ES-I3 (cell line): ENCODE measurements around the gene WDR18.

ENCODE experiments used
- H3K36me3 ChIP-seq: 2 replicates; pipeline ENCODE4 v1.6.1; 2013; ENCODE audit warnings: mild to moderate bottlenecking, low read length, control low read depth, moderate library complexity; ENCODE audit not compliant: insufficient read depth
- H3K4me1 ChIP-seq: 2 replicates; pipeline ENCODE4 v1.6.1; 2013; ENCODE audit warnings: mild to moderate bottlenecking, control low read depth, low read length; ENCODE audit not compliant: insufficient read depth
- H3K9ac ChIP-seq: 2 replicates; pipeline ENCODE4 v1.6.1; 2013; ENCODE audit warnings: low read depth, mild to moderate bottlenecking, low read length, moderate library complexity
- H3K9me3 ChIP-seq: 2 replicates; pipeline ENCODE4 v1.6.1; 2013; ENCODE audit warnings: mild to moderate bottlenecking, low read length, moderate library complexity; ENCODE audit not compliant: control insufficient read depth, insufficient read depth

WDR18 gene

DNA sequence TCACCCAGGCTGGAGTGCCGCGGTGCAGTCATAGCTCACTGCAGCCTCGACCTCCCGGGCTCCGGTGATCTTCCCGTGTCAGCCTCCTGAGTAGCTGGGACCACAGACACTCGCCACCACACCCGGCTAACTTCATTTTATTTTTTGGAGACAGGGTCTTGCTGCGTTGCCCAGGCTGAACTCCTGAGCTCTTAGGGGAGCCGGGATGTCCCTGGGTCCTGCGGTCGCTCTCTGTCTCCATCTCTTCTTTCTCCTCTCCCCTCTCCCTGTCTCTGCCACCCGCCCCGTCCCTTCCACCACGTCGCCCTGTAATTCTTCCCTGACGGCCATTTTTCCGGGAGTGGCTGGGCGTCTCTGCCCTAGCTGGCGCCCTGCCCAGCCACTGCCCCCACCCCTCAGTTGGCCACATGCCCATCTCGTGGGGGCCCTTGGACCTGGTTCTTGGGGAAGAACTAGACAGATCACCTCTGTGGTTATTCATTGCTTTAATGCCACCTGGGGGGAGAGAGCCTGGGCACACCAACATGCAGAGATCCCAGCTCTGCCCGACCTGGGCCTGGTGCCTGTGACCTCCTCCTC lies 39.4 kb upstream of the WDR18 start:
- no peaks in the 10 kb centered on the region for H3K9me3 ChIP-seq
- no peaks in the 10 kb centered on the region for H3K4me1 ChIP-seq
- no peaks in the 10 kb centered on the region; the same call in 1 of the 2 replicates for H3K36me3 ChIP-seq
- no peak overlapping the region for H3K9ac ChIP-seq

DNA sequence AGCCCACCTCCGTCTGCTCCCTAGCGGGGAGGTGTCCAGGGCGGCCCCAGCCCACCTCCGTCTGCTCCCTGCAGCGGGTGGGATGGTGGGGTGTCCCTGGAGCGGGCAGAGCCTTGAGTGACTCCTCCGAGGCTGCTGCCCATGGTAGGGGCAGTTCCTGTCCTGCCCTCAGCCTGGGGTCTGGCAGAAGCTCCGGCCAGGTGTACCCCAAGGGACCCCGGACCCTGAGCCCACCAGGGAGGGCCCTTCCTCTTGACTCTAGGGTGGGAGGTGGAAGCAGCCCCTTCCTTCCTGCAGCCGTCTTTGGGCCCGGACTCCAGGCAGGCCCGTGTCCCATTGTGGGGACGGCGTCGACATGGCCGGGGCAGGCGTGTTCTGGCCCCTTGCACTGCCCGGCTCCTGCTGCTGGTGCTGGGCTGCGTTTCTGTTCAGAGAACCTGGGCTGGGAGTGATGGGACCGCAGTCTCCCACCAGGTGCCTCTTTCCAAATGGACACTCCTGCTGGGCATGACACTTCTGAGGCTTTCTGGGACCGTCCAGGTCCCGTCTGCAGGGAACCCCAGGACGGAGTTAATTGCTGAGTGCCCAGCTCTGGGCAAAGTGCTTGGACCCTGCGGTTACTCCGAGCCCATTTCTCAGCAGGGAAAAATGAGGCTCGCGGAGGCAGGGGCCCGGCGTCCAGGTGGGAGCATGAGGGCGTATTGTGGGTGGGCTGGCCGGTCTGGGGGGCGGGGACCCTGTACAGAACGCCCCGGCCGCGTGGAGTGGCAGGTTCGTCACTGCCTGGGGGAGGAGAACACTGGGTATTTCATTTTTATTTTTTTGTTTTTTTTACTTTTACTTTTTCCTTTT lies 38.5 kb upstream of the WDR18 start:
- Histone ChIP-seq H3K4me1 (no peaks in the 10 kb centered on the region), H3K36me3 (no peaks in the 10 kb centered on the region; the same call in 1 of the 2 replicates)

DNA sequence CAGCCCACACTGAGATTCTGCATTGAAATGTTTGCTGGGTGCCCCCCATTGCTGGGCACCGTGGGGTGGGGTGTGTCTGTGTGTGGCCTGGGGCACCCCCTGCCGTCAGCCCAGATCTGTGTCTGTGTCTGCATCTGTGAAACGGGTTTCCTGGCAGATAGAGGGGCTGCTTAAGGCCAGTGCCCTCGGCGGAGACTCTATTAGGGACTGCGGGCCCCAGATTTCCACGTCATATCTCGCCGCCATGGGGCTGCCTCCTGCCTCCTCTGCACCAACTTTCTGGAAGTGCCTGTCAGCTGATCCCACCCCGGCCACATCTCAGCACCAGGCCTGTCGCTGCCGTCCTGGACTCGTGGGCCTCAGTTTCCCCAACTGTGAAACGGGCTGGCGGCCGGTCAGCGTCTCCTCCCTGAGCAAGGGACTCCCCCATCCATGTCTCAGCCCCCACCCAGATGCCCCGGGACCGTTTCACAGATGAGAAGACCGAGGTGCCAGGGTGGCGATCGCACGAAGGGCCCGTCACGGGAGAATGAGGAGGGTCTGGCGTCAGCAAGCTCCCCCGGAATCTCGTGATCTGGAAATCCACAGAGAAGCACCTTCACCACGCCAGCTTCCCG lies 36.9 kb upstream of the WDR18 start:
- H3K9ac ChIP-seq, result no peak overlapping the region
- no peaks in the 10 kb centered on the region for H3K9me3 ChIP-seq
- H3K36me3 ChIP-seq, result no peaks in the 10 kb centered on the region; the same call in 1 of the 2 replicates
- H3K4me1 ChIP-seq, result no peaks in the 10 kb centered on the region

More for the DNA sequence above, 38.5 kb upstream of the WDR18 start:
- Histone ChIP-seq H3K9ac (no peak overlapping the region), H3K9me3 (no peaks in the 10 kb centered on the region)

DNA sequence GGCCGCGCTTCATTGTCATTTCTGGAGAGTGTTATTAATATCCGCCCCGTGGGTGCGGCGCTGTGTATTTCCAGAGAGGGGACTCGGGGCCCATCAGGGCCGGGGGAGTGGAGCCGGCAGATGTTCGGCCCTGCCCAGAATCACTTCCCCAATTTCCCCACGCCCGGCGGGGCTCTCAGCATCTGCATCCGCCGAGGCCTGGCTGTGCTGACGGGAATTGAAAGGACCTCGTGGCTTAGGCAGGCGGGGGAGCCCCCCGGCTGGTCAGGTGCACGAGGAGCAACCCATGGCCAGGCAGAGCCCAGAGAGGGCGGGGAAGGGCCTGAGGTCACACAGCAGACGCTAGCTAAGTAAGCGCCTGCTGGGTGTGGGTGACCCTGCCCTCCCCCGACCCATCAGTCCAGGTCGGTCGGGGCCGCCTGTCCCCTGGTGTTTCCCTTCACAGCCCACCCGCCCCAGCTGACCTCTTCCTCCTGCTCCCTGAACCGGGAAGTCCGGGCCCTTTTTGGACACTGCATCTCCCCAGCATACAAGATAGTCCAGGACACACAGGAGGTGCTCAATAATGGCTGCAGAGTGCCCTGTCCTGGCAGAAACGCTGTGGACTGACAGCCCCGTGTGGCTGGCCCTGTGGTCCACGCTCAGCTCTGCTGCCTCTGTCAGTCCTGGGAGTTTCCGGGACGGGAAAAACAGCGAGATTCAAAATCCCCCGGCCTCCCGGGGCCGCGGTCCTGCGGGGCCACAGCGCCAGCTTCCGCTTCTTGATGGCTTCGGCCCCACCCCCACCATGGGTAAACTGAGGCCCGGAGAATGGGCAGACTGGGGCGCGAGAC lies 36.2 kb upstream of the WDR18 start:
- Histone ChIP-seq H3K9ac (no peak overlapping the region), H3K4me1 (peaks cover 6% of the 10 kb centered on the region; the same call in 1 of the 2 replicates), H3K9me3 (no peaks in the 10 kb centered on the region), H3K36me3 (no peaks in the 10 kb centered on the region; the same call in 1 of the 2 replicates)

DNA sequence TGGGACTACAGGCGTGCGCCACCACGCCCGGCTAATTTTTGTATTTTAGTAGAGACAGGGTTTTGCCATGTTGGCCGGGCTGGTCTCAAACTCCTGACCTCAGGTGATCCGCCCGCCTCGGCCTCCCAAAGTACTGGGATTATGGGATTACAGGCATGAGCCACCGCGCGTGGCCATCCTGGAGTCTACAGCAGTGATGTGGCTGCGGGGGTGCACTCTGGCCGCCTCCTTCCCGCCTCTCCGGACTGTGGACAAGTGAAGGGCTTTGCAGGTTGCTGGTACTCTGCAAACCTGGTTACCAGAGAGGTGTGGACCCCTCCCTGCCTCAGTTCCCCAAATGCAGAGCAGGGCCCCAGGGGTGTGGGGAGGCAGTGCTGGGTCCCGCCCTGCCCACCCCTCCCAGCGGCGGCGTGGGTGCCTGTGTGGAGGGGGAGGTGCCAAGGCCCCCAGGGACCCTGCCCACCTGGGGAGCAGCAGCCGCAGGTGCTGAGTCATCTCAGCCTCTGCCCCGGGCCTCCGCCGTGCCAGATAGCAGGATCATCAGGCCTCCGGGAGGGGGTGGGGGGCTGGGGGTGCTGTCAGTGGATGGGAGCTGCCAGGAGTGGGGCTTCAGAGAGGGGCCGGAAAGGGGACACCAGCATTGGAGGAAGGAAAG lies 35.2 kb upstream of the WDR18 start:
- H3K4me1 ChIP-seq, result peaks cover 11% of the 10 kb centered on the region; the same call in 1 of the 2 replicates
- no peaks in the 10 kb centered on the region for H3K36me3 ChIP-seq
- H3K9ac ChIP-seq, result no peak overlapping the region
- no peaks in the 10 kb centered on the region for H3K9me3 ChIP-seq

DNA sequence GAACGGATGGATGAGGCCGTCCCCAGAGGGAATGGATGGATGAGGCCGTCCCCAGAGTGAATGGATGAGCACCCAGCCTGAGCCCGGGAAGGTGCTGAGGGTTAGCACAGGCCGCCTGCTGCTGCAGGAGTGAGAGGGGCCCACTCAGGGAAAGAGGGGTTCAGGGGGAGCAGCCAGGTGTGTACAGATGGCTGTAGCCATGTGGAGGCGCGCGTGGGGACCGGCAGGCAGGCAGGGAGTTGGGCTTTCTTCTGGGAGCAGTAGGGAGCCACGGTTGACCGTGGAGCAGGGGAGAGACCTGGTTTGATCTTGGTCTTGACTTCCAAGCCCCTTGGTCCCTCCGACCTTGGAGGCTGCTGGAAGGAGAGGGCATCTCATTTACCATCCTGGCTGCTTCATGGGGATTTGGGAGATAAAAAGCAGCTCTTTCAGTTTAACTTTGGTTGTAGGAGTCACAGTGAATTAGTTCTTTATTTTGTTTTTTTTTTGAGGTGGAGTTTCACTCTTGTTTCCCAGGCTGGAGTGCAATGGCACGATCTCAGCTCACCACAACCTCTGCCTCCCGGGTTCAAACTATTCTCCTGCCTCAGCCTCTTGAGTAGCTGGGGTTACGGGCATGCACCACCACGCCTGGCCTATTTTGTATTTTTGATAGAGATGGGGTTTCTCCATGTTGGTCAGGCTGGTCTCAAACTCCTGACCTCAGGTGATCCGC lies 33.6 kb upstream of the WDR18 start:
- Histone ChIP-seq H3K4me1 (peaks cover 20% of the 10 kb centered on the region; the same call in 1 of the 2 replicates), H3K9ac (no peak overlapping the region), H3K36me3 (no peaks in the 10 kb centered on the region), H3K9me3 (no peaks in the 10 kb centered on the region)

DNA sequence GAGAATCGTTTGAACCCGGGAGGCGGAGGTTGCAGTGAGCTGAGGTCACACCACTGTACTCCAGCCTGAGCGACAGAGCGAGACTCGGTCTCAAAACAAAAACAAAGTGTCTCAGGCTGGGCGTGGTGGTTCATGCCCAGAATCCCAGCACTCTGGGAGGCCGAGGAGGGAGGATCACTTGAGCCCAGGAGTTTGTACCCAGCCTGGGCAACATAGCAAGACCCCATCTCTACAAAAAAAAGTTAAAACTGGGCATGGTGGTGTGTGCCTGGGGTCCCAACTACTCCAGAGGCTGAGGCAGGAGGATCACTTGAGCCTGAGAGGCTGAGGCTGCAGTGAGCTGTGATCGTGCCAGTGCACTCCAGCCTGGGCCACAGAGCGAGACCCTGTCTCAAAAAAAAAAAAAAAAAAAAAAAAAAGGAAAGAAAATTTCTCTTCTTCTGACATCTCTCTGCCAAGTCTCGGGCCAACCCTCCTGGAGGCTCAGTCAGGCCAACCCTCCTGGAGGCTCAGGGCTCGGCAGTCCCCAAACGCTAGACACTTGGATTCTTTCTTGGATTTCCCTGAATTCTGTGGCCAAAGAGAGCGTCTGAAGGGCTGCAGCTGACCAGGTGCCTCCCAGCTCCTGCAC lies 32.0 kb upstream of the WDR18 start:
- no peaks in the 10 kb centered on the region for H3K9me3 ChIP-seq
- no peaks in the 10 kb centered on the region for H3K36me3 ChIP-seq
- peaks cover 29% of the 10 kb centered on the region; the same call in 1 of the 2 replicates for H3K4me1 ChIP-seq
- peak overlapping the region; percentile 25; the same call in 1 of the 2 replicates for H3K9ac ChIP-seq

DNA sequence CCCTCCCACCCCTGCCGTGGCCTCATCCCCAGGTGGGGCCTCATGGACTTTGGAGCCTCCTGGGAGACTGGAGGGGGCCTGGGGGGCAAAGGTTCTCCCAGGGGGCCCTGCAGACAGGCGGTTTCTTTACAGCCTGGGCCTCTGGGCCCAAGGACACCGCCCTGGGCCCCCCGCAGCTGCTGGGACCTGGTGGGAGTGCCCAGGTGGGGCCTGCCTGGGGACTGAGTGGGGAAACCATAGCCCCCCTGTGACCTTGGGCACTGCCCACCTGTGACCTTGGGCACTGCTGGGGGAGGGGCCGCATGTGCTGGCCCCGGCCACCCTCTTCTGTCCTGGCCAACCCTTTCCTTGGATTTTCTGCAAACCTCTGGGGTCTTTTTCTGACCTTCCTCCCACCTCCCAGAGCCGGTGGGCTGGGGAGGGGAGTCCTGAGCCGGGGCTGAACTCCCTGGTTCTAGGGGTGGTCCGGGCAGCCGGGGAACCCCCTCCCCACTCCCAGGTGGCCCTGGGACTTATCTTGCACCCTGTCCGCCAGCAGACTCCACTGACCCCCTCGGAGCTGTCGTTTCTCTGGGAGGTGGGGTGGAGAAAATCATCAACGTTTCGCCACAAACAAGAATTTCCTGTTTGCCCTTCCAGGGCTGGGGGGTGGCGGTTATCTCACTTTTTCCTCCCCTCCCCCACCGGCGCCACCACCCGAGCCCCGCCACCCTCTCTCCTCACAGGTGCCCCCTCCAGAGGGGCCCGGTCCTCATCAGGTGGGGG lies 31.3 kb upstream of the WDR18 start:
- no peaks in the 10 kb centered on the region for H3K36me3 ChIP-seq
- H3K9me3 ChIP-seq, result no peaks in the 10 kb centered on the region
- H3K4me1 ChIP-seq, result peaks cover 32% of the 10 kb centered on the region; the same call in 1 of the 2 replicates
- peak overlapping the region; percentile 25 for H3K9ac ChIP-seq

DNA sequence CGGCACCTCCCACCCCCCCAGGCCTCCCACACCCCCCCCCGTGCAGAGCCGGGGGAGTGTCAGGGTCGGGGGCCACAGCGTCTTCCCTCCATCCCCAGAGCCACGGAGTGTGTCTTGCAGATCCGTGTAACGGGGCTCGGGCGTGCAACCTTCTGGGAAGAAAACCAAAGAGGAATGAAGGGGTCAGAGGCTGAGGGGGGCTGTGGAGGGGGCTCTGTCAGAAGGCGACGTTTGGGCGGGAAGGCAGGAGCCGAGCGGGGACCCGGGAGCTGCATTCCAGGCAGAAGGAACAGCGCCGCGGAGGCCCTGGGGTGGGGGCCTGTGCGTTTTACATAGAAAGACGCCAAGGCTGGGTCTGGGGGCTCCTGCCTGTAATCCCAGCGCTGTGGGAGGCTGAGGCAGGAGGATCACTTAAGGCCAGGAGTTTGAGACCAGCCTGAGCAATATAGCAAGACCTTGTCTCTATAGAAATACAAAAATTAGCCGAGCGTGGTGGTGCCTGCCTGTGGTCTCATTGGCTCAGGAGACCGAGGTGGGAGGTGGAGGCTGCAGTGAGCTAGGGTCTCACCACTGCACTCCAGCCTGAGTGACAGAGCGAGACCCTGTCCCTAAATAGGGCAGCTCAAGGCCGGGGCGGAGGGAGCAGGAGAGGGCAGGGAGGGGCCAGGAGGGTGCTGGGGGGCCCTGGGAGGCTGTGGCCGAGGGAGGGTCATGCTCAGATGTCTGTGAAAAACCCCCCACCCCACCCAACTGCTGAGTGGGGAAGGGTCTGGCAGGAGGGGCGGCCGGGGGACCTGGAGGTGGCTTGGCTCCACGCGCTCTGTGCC lies 30.5 kb upstream of the WDR18 start:
- Histone ChIP-seq H3K9ac (peak overlapping the region; percentile 25), H3K9me3 (no peaks in the 10 kb centered on the region), H3K36me3 (no peaks in the 10 kb centered on the region), H3K4me1 (peaks cover 32% of the 10 kb centered on the region; the same call in 1 of the 2 replicates)

DNA sequence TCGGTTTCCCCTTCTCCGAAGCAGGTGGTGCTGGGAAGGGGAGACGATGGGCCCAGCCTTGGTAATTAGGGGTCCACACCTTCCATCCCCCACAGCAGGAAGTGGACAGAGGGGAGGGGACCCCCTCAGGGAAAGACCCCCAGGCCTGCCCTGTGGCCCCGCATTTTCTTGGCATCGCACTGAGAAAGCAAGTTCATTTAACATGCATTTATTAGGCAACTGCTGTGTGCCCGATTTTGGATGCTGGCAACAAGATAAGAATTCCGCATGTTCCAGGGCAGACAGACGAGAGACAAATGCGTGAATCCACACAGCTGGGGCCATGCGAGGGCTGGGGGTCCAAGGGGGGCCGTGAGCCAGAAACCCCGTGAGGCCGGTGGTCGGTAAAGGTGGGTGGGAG lies 29.9 kb upstream of the WDR18 start:
- Histone ChIP-seq H3K4me1 (peaks cover 32% of the 10 kb centered on the region; the same call in 1 of the 2 replicates), H3K36me3 (no peaks in the 10 kb centered on the region), H3K9me3 (no peaks in the 10 kb centered on the region), H3K9ac (no peak overlapping the region)

DNA sequence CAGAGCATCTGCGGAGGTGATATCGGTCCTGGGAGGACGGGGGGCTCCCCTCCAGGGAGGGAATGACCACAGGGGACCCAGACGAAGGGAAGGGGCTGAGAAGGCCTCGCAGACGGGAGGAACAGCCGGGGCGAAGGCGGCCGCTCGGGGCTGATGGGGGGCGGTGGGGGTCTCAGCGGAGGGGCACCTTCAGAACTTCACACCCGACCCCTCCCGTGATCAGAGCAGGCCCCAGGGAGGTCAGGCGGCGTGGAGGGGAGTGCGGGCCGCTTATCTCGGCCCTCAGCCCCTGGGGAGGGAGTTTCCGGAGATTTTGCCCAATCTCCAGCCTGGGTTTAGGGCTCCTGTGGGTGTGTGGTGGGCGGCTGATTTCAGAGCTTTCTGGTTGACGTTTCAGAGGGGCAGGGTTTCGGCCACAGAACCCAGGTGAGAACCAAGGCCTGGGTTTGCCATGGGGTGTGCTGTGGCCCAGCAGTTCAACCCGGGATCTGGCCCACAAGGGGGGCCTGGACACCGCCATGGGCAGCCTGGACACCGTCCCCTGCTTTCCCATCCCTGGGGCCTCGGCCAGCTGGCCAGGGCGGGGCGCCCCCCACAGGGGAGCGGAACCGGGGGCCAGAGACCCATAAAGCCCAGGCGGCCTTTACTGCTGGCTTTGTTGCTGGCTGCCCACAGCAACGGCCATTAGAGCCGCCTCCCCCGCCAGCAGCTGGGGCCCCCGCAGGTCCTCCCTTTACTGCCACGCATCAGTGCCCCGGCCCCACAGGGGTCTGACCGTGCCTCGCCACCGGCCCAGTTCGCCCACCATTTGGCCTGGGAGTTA lies 29.3 kb upstream of the WDR18 start:
- peaks cover 32% of the 10 kb centered on the region; the same call in 1 of the 2 replicates for H3K4me1 ChIP-seq

More for the DNA sequence above, 29.3 kb upstream of the WDR18 start:
- Histone ChIP-seq H3K9ac (no peak overlapping the region), H3K36me3 (no peaks in the 10 kb centered on the region), H3K9me3 (no peaks in the 10 kb centered on the region)
